Activated naive CD8-positive, alpha-beta T cell treated with anti-CD3 and anti-CD28 coated beads for 36 hours (primary cell): ENCODE measurements around the gene PTPRR. TPM values are rescaled to one million over a fixed set of nuclear protein-coding genes. Genes with fewer than 3 reads are reported as not detected.

Experiments
- DNase-seq: peaks from one replicate; pipeline ENCODE4 v3.0.0; 2021
- H3K27ac Mint-ChIP-seq: one replicate; pipeline ENCODE4 v1.8.0; 2022; ENCODE audit warnings: mild to moderate bottlenecking, moderate library complexity, mixed read lengths
- H3K27me3 Mint-ChIP-seq: one replicate; pipeline ENCODE4 v1.8.0; 2022; ENCODE audit warnings: mild to moderate bottlenecking, mixed read lengths
- H3K36me3 Mint-ChIP-seq: one replicate; pipeline ENCODE4 v1.8.0; 2021; ENCODE audit warnings: mild to moderate bottlenecking, mixed read lengths
- H3K4me1 Mint-ChIP-seq: one replicate; pipeline ENCODE4 v1.8.0; 2021; ENCODE audit warnings: mixed read lengths
- H3K4me3 Mint-ChIP-seq: one replicate; pipeline ENCODE4 v1.8.0; 2022; ENCODE audit warnings: mild to moderate bottlenecking, moderate library complexity, mixed read lengths
- H3K9me3 Mint-ChIP-seq: one replicate; pipeline ENCODE4 v1.8.0; 2022; ENCODE audit warnings: mixed read lengths
- total RNA-seq, 2 experiments: library from RNA; stranded (reverse); gene quantifications; one replicate each; pipeline ENCODE4 v1.2.3, GENCODE V29; 2021

The PTPRR gene
- total RNA-seq, 2 experiments from 2014 or later: not detected

DNA sequence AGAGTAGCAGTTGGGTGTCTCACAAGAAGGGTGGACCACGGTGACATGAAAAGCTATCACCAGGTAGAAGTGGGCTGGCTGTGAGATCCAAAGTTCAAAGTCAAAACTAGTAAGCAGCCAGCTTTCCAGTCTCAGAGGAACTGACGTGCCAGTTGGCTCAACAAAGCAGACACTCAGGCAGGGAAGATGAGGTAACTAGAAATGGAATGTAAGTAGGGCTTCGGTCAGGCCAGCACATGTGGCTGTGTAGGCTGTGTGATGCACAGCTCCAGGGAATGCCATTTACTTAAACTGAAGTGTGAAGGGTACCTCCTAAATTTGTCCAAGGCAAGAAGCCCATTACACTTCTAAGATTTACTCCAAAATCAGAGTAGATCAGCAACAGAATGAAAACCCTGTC lies 43.6 kb downstream of the PTPRR start:
- no peak overlapping the region for H3K4me3 Mint-ChIP-seq

DNA sequence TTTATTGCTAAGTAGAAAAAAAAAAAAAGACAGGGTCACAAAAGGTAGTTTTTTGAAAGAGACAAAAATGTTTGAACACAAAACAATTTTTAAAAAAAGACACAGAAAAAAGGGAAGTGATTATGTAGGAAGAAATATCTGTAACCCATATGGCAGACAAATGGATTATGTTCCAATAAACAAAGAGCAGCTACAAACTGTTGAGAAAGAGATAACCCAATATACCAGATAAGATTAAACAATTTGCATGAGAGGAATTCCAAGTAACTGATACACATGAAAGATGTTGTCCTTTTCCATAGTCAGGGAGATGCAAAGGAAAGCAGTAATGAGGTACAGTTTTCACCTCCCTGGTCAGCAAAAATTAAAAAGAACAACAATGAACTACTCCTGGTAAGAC lies 44.9 kb downstream of the PTPRR start:
- no peaks in the 10 kb centered on the region for H3K27me3 Mint-ChIP-seq
- DNase-seq: no peak
- H3K4me3 Mint-ChIP-seq: no peak overlapping the region
- peaks cover 2% of the 10 kb centered on the region for H3K9me3 Mint-ChIP-seq
- no peaks in the 10 kb centered on the region for H3K36me3 Mint-ChIP-seq
- no peak overlapping the region for H3K27ac Mint-ChIP-seq
- H3K4me1 Mint-ChIP-seq: no peaks in the 10 kb centered on the region

More for the DNA sequence above, 43.6 kb downstream of the PTPRR start:
- Mint-ChIP-seq H3K4me1 (no peaks in the 10 kb centered on the region), H3K27ac (no peak overlapping the region), H3K9me3 (peaks cover 2% of the 10 kb centered on the region), H3K27me3 (no peaks in the 10 kb centered on the region), H3K36me3 (no peaks in the 10 kb centered on the region)
- DNase-seq: no peak

DNA sequence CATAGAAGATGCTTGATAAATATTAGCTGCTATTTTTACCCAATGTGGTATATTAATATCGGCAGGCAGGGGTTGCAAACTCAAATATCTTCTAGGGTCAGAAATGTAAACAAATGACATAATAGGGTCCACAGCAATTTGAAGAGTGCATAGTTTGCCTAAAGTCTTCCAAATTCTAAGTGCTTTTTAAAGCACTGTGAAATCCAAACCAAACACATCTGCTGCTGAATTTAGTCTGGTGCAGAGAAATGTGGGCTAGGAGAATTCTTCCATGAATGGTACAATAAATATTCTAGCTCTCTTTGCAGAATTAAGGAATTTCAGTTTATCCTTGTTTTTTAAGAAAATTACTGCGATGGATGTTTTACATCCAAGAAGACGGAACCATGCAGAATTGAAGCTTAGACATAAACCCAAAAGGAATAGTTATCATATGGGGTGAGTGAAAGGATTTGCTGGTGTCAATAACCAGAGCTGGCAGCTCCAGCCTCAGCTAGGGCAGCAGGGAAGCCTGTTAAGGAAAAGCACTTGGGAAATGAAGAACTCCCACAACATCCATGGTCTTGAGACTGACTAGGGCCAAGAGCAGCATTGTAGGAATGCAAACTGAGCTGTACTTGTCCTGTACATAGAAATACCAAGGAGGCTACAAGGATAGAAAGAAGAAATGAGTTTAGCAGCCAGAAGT lies 65.5 kb downstream of the PTPRR start:
- no peaks in the 10 kb centered on the region for H3K4me1 Mint-ChIP-seq
- no peaks in the 10 kb centered on the region for H3K36me3 Mint-ChIP-seq
- no peak overlapping the region for H3K27ac Mint-ChIP-seq
- DNase-seq: no peak
- H3K9me3 Mint-ChIP-seq: no peaks in the 10 kb centered on the region
- no peak overlapping the region for H3K4me3 Mint-ChIP-seq
- no peaks in the 10 kb centered on the region for H3K27me3 Mint-ChIP-seq

DNA sequence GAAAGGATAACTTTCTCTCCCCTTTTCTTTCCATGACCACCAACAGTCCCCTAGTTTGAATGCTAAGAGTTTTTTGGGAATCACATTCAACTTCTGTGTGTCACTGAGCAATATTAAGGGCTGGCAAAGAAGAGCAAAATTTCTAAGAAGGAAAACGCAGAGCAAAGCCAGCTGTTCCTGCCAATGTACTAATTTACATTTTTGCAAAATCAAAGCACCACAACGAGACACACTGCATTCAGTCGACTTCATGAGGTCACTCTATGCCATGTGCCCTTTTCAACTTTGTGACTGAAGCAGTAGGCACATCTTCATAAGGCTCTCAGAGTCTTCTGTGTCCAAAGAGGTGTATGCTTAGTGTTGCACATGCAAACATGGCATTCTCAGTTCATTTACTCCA lies 66.4 kb downstream of the PTPRR start:
- Mint-ChIP-seq H3K9me3 (no peaks in the 10 kb centered on the region), H3K4me3 (no peak overlapping the region), H3K27ac (no peak overlapping the region), H3K36me3 (no peaks in the 10 kb centered on the region), H3K27me3 (no peaks in the 10 kb centered on the region), H3K4me1 (no peaks in the 10 kb centered on the region)
- DNase-seq: no peak

DNA sequence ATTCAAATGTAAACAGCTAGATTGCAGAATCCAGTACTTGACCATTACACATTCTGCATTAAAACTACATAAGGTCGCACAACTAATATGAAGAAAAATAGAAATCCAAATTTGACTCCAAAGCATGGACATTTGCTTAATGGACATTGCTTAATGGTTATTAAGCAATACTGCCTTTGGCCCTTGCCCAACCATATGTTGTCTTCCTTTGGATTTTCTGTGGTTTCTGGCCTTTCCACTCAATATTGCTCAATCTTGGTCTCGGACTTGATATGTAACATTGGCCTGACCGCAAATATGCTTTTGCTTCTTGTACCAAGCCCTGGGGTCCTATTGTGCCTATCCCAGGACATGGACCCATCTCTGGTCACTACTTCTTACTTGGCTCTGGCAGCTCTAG lies 67.2 kb downstream of the PTPRR start:
- Mint-ChIP-seq H3K27ac (no peak overlapping the region), H3K27me3 (no peaks in the 10 kb centered on the region), H3K4me1 (no peaks in the 10 kb centered on the region), H3K4me3 (no peak overlapping the region), H3K36me3 (no peaks in the 10 kb centered on the region), H3K9me3 (no peaks in the 10 kb centered on the region)
- no peak for DNase-seq

DNA sequence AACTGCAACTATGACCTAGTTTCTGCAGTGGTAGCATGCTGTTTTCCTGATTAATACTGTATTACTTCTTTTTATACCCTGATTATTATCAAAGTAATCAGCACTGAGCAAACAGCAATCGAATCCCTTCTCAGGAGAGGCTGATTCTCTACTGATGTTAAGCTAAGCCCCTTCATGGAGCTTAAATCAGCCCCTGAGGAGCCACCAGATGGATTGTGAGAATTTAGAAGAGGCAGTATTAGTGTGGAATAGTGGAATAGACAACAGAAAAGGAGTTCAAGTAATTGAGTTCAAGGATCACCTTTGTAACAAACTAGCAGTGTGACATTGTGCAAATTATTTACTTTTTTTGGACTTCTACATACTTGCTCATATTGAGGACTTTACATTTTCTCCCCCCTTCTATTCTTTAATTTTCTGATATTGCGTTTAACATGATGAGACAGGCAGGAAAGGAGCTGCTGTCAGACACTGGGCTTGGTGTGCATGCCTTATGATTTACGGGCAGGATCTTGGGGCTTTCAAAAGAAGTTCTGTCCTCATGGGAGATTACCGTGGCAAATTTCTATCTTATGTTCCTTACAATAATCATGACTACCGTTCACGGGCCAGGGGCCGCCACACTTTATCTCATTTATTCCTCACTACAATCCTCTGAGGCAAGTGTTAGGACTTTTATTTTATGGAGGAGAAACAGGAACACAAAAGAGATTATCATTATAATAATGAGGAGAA lies 68.0 kb downstream of the PTPRR start:
- Mint-ChIP-seq H3K4me3 (no peak overlapping the region), H3K27ac (no peak overlapping the region), H3K9me3 (no peaks in the 10 kb centered on the region), H3K36me3 (no peaks in the 10 kb centered on the region), H3K27me3 (no peaks in the 10 kb centered on the region), H3K4me1 (no peaks in the 10 kb centered on the region)
- DNase-seq: no peak

DNA sequence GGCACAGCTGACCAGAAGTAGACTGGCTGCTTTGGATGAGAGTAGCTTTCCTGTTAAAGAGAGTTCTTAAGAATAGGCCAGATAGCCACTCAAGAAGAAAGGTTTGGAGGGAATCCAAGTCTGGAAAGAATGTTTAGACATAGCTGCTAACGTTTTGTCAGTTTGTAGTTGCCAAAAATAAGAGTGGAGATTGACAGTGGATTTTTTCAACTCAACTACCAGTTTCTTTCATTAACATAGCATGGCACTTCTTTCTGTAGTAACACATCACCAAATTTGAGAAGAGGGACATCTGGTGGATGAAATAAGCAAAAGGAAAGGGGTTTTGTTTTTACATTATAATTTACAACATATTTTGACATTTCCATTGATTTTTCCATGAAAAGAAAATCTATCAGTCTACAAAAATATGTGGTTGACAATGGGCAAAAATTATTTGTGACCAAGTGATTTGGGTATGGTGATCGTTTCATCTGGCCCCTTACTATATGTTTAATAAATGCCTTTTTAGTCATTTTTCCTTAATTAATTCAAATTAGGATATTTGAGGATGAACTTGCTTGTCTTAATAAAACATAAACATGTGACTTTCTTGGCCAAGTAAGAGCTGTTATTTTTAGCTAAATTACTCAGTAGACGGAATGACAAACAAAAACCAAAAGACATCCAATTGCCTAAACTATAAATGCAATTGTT lies 71.1 kb downstream of the PTPRR start:
- Mint-ChIP-seq H3K4me3 (no peak overlapping the region), H3K27ac (no peak overlapping the region), H3K36me3 (no peaks in the 10 kb centered on the region), H3K27me3 (no peaks in the 10 kb centered on the region), H3K9me3 (no peaks in the 10 kb centered on the region), H3K4me1 (no peaks in the 10 kb centered on the region)
- no peak for DNase-seq

DNA sequence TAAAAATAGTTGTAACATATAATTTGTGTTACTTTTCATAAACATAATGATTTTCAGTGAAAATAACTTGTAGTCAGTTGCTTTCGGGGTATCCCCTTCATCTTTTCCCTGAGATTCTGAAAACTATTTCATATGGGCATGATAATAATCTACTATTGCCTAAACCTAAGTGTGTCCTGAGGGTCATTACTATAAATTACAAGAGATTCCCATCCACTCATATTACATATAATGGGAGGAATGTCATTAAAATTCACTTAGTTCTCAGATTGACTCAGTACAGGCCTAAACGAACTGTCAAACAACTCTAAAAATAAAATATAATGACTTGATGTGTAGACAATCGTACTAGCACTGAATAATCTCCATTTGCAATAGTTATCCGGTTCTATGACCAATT lies 72.7 kb downstream of the PTPRR start:
- H3K4me1 Mint-ChIP-seq: no peaks in the 10 kb centered on the region

DNA sequence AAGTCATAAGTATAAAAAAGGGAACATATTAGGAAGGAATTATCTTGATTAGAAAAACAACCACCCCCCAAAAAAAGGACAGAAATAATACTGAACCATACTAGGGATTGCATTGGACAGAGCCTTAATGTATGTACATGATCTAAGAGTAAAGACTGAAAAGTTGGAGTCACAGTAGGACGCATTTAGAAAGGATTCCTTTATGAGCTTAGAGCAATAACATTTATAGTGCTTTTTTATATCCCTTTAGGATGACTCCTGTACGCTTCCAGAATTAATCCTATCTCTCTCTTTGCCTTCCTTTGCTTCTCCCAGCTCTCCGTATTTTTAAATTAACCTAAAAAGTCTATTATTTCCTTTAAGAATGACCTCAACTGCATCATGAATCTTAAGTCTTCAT lies 75.3 kb downstream of the PTPRR start:
- no peak overlapping the region for H3K4me3 Mint-ChIP-seq
- DNase-seq: no peak
- no peaks in the 10 kb centered on the region for H3K27me3 Mint-ChIP-seq
- H3K9me3 Mint-ChIP-seq: no peaks in the 10 kb centered on the region
- no peak overlapping the region for H3K27ac Mint-ChIP-seq
- no peaks in the 10 kb centered on the region for H3K4me1 Mint-ChIP-seq
- no peaks in the 10 kb centered on the region for H3K36me3 Mint-ChIP-seq

More for the DNA sequence above, 72.7 kb downstream of the PTPRR start:
- no peak for DNase-seq
- Mint-ChIP-seq H3K36me3 (no peaks in the 10 kb centered on the region), H3K4me3 (no peak overlapping the region), H3K9me3 (no peaks in the 10 kb centered on the region), H3K27ac (no peak overlapping the region), H3K27me3 (no peaks in the 10 kb centered on the region)

DNA sequence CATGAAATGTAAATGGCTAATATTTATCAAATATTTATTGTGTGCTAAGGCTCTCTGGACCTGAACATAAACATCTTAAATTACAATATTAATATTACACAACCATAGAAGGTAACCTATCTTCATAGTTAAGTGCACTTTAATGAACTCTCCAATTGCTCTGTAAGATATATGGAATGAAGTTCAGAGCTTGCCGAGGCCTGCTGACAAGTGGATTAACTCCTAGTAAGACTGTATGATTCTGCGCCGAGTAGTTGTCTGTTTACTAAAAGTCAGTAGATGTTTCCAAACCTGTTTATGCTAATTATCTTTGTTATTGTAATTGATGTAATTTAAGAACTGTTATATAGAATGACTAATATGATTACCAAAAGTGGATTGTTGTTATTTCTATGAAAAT lies 77.2 kb downstream of the PTPRR start:
- no peak for DNase-seq
- H3K9me3 Mint-ChIP-seq: no peaks in the 10 kb centered on the region
- no peaks in the 10 kb centered on the region for H3K27me3 Mint-ChIP-seq
- H3K36me3 Mint-ChIP-seq: no peaks in the 10 kb centered on the region
- no peaks in the 10 kb centered on the region for H3K4me1 Mint-ChIP-seq
- no peak overlapping the region for H3K4me3 Mint-ChIP-seq
- H3K27ac Mint-ChIP-seq: no peak overlapping the region

DNA sequence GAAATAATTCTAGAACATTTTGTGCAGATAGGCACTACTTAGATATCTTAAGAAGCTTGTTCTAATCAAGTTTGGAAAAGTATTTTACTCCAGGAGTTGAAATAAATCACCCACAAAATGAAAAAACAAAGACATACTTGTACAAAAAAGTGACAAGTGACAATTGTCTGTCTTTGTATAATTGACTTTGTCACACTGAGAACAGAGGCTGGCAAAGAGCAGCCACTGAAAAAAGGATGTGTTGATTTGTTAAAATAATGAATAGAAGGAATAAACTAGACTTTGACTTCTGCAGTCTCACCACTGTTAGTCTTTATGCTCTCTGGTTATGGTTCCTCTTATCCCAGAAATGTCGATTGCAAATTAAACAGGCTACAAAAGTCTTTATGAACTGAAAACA lies 77.6 kb downstream of the PTPRR start:
- no peaks in the 10 kb centered on the region for H3K27me3 Mint-ChIP-seq
- no peaks in the 10 kb centered on the region for H3K9me3 Mint-ChIP-seq
- no peak overlapping the region for H3K4me3 Mint-ChIP-seq
- no peaks in the 10 kb centered on the region for H3K36me3 Mint-ChIP-seq
- no peak overlapping the region for H3K27ac Mint-ChIP-seq
- no peak for DNase-seq
- no peaks in the 10 kb centered on the region for H3K4me1 Mint-ChIP-seq

DNA sequence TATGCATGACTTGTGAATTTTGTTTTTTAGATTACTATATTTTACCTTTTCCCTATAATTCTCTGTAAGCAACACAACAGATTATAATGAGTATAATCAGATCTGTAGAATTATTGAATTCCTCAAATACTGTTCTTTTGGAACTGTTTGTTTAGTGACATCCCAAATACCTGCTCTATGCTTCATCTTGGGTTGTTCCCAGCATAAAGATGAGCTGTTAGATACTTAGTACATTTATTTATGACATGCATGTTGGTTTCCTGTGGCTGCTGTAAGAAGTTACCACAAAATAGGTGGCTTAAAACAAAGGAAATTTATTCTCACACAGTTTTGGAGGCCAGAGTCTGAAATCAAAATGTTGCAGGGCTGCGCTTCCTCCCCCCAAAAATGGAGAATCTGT lies 78.4 kb downstream of the PTPRR start:
- Mint-ChIP-seq H3K27me3 (no peaks in the 10 kb centered on the region), H3K27ac (no peak overlapping the region), H3K9me3 (no peaks in the 10 kb centered on the region), H3K36me3 (no peaks in the 10 kb centered on the region), H3K4me3 (no peak overlapping the region), H3K4me1 (no peaks in the 10 kb centered on the region)
- no peak for DNase-seq

DNA sequence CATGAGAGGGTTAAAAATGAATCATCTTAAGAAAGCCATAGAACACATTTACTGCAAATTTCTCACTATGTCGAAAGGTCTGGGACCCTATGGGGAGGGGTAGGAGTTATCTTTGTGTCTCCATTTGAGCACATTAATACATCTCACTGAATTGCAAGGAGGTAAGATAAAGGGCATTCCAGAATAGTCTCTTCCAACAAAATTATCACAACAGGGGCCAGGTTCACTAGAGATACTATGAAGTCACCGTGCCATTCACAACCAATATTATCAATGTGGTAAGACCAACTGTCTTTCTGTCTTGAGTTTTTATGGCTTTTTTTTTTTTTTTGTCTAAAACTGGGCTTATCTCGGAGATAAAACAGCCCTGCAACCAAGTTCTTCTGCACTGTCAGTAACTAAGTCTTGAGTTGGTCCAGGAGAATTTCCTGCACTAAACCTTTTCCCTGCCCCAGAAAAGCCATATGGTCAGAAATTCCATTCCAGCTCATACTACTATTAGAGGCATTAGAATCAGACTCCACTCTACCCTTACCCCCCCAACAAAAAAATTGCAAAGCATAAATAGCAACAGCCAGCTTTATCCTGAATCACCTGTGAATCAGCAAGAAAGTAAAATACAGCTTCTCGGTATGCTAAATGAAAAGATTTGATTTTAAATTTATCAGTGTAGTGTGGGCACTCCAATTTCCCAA lies 79.7 kb downstream of the PTPRR start:
- no peaks in the 10 kb centered on the region for H3K9me3 Mint-ChIP-seq
- no peaks in the 10 kb centered on the region for H3K27me3 Mint-ChIP-seq
- no peak for DNase-seq
- H3K4me1 Mint-ChIP-seq: no peaks in the 10 kb centered on the region
- no peak overlapping the region for H3K4me3 Mint-ChIP-seq
- no peaks in the 10 kb centered on the region for H3K36me3 Mint-ChIP-seq
- H3K27ac Mint-ChIP-seq: no peak overlapping the region

DNA sequence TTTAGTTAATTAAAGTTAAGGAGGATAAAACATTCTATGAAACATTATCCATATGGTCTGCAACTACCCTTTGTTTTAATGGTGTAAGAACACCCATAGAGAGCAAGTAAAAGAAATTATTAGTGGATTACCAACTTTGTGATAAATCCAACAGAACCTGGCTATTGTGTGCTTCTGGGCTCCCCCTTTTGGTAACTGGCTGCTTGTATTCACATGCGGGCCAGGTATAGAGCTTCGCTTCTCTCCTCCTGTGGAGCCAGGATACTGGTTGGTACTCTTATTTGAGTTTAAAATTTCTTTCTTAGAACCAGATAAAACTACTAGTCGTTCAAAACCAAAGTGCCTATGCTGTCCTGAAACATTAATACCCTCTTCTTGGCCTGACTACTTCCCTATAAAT lies 81.0 kb downstream of the PTPRR start:
- Mint-ChIP-seq H3K27ac (no peak overlapping the region), H3K36me3 (no peaks in the 10 kb centered on the region), H3K9me3 (no peaks in the 10 kb centered on the region)

DNA sequence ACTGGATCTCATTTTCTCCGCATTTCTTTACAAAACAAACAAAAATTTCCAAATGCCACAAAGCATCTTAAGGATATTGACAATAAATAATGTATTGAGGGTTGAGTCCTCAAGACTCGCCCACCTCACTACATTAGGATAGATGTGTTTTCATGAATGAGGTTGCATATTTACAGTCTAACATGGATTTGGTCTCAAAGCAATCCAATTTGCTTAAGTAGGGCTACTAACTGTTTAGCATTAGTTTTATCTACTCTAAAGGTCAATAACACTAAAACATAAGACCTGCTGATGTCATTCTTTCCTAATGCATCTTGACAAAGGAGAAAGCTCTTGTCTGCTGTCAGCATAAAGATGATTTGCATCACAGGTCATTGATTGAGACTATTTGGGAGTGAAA lies 82.4 kb downstream of the PTPRR start:
- H3K27ac Mint-ChIP-seq: no peak overlapping the region
- no peak overlapping the region for H3K4me3 Mint-ChIP-seq
- DNase-seq: no peak
- no peaks in the 10 kb centered on the region for H3K27me3 Mint-ChIP-seq
- no peaks in the 10 kb centered on the region for H3K36me3 Mint-ChIP-seq
- H3K9me3 Mint-ChIP-seq: no peaks in the 10 kb centered on the region
- no peaks in the 10 kb centered on the region for H3K4me1 Mint-ChIP-seq

More for the DNA sequence above, 81.0 kb downstream of the PTPRR start:
- H3K4me1 Mint-ChIP-seq: no peaks in the 10 kb centered on the region
- DNase-seq: no peak
- H3K27me3 Mint-ChIP-seq: no peaks in the 10 kb centered on the region
- H3K4me3 Mint-ChIP-seq: no peak overlapping the region
